AG04449 (cell line): Measurements from ENCODE around the gene SPIN1.
"Not testable (repeated sequence)": the region's sequence is repeated elsewhere in the genome, so short reads cannot be mapped to it uniquely, and the experiment has no call there.

ENCODE experiments used
- CTCF ChIA-PET: fragments of 350-600 bp; formaldehyde crosslinking; extraction: SDS; loops from one replicate; lab custom pipeline; 2021; ENCODE audit warnings: antibody characterized with exemption; lab: Yijun Ruan, JAX
- POLR2A ChIA-PET: fragments of 400-600, 350-600 bp; formaldehyde crosslinking; extraction: SDS; loops from one replicate; lab custom pipeline; 2020; ENCODE audit warnings: antibody characterized with exemption, inconsistent platforms; lab: Yijun Ruan, JAX
- DNase-seq: peaks from one replicate; pipeline ENCODE4 v3.0.0-alpha.2; 2010; ENCODE audit warnings: low read depth, low spot score
- H3K4me3 ChIP-seq: 2 replicates; pipeline ENCODE4 v1.5.1; 2011; ENCODE audit warnings: low read depth, mild to moderate bottlenecking, control low read depth, low read length
- CTCF ChIP-seq: IDR thresholded peaks from one replicate; pipeline ENCODE4 v1.5.1; 2011; ENCODE audit warnings: mild to moderate bottlenecking, moderate library complexity, low read length, control low read depth, inconsistent platforms; ENCODE audit not compliant: insufficient read depth; ENCODE audit errors: missing control alignments

SPIN1 gene

GRCh38 chr9:88388203-88388885, at the start of gene SPIN1:
TSS of gene SPIN1 (plus strand) at chr9:88388444. CDS start at chr9:88426540, 38,096 bp downstream.
- ChIA-PET CTCF (interaction anchor here (1.4 to 1.6 kb wide), 2 partner anchors 8 to 196 kb away, joined by 4 to 5 read pairs; no protein-coding TSS in a partner anchor), POLR2A (no interaction called here)
- TF ChIP-seq CTCF, result peak; percentile 30
- H3K4me3 ChIP-seq, result peak within 1 kb of the TSS; percentile 96
- no peak for DNase-seq

- no peak for TF ChIP-seq CTCF
- DNase-seq, result no peak
- ChIA-PET POLR2A (no interaction called here), CTCF (no interaction called here)
- no peak overlapping the region for H3K4me3 ChIP-seq
Observed at GRCh38 chr9:88339317-88339716, 48.9 kb upstream of the SPIN1 start.

- TF ChIP-seq CTCF, result no peak
- DNase-seq, result no peak
- no peak overlapping the region for H3K4me3 ChIP-seq
- ChIA-PET CTCF (no interaction called here), POLR2A (no interaction called here)
Observed at GRCh38 chr9:88342246-88342645, 46.0 kb upstream of the SPIN1 start.

GRCh38 chr9:88344013-88344412, 44.2 kb upstream of the SPIN1 start:
- CTCF ChIA-PET, result no interaction called here
- no peak overlapping the region for H3K4me3 ChIP-seq
- no peak for DNase-seq
- TF ChIP-seq CTCF, result no peak
- POLR2A ChIA-PET, result no interaction called here

- DNase-seq, POLR2A ChIA-PET, CTCF ChIA-PET, H3K4me3 ChIP-seq: not testable (repeated sequence)
Observed at GRCh38 chr9:88350354-88350753, 37.9 kb upstream of the SPIN1 start.

- CTCF ChIA-PET, result no interaction called here
- no peak for TF ChIP-seq CTCF
- H3K4me3 ChIP-seq, result no peak overlapping the region
- POLR2A ChIA-PET, result no interaction called here
- DNase-seq, result no peak
Observed at GRCh38 chr9:88355166-88355565, 33.1 kb upstream of the SPIN1 start.

GRCh38 chr9:88357250-88357649, 31.0 kb upstream of the SPIN1 start:
- DNase-seq, CTCF ChIA-PET, POLR2A ChIA-PET, H3K4me3 ChIP-seq: not testable (repeated sequence)
